Activated CD4-positive, alpha-beta T cell treated with anti-CD3 and anti-CD28 coated beads, Interleukin-10, Interleukin-2, amounts not matched to agents 100 ng/mL and 50 ng/mL, durations not matched to agents 16 hours and 8 hours (primary cell): ENCODE results near the gene TRERF1.

Experiments used
- DNase-seq: peaks from one replicate; pipeline ENCODE4 v3.0.0-alpha.2; 2020

TRERF1 gene

GRCh38 chr6:42366011-42366705 lies 85.6 kb downstream of the TRERF1 start:
- no peak for DNase-seq

DNA sequence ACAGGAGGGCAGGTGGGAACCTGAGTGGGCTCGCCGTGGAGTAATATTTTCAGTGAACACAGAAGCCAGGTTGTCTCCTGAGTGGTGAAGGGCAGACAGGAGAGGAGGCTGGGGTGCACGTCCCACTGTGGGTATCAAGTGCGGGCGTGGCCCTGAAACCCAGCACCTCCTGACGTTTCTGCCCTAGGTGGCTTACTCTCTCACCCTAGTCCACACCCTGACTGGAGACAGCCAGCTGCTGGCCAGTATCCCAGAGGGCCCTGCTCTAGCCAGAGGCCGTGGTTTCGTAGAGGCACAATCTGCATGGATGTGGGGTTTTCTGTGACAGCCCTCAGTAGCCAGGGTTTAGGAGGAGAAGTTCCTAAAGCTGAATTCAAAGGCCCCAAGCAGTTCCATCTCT lies 86.7 kb downstream of the TRERF1 start:
- no peak for DNase-seq

DNA sequence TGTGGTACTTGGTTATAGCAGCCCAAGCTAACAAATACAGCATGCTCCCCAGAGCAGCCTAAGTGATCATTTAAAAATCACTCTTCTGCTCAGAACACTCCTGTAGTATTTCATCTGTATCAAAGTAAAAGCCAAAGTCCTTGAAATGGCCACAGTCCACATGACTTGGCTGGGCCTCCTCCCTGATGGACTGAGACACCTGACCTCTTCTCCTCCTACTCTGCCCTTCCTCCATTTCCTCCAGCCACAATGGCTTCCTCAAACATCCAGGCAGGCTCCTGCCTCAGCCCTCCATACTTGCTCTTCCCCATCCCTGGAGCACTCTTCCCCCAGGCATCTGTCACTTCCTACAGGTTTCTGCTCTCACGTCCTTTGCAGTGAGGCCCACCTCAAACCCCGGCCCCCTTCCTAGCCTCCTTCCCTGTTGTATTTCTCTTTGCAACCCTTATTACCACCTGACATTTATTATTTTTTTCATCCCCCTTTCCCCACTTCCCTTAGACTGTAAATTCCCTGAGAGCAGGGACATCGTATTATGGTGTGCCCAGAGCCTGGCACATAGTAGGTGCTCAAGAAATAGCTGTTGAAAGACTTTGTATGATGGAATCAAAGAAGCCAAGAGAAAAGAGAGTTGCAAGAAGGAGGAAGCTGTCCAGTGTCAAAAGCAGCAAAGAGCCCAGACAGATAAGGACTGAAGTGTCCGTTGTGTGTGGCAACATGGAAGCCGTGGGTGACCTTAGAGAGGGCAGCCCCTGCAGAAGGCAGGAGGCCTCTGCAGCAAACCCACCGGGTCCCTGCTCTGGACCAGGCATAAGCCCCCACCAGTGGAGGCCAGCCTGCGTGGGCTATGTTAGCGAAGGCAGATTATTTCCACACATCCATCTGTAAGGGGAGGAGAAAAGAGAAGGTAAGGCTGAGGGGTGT lies 87.5 kb downstream of the TRERF1 start:
- no peak for DNase-seq

DNA sequence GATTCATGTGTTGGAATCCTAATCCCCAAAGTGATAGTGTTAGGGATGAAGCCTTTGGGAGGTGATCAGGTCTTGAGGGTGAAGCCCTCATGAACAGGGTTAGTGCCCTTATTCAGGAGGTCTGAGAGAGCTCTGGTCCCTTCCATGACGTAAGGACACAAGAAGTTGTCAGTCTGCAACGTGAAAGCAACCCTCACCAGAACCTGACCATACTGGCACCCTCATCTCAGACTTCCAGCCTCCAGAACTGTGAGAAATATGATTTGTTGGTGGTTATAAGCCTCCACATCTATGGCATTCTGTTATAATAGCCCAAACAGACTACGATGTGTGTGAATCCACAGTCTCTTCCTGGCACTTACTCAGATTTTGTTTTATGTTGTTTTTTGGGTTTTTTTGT lies 90.7 kb downstream of the TRERF1 start:
- no peak for DNase-seq

DNA sequence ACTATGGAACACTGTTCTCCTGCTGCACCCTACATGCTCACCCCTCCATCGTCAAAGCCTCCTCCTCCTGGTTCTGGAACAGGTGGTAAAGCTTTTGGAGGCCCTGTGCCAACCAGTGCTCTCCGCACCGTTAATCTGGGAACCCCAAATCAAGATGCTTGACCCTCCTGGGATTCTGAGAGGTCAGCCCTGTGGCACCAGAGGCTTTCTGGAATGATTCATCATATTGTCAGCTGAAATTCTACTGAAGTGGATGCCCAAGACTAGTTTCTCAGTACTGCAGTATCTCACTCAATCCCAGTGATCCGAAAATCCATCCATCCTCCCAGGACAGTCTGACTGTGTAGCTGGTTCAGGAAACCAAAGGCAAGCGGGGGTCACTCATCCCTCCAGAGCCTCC lies 92.7 kb downstream of the TRERF1 start:
- DNase-seq: no peak

DNA sequence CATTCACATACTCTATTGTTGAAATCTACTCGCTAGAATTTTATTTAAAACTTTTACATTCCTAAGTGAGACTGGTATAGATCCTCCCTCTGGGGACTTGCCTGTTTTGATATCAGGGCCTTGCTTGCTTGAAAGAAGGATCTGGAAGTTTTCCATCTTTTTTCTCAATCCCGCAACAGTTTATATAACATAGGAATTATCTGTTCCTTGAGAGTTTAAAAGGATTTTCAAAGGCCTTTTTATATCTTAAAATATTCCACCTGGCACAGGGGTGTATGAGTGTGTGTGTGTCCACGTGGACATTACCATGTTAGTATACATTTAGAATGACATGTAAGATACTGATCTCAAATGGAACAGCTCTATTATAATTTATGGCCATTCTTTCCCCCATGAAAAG lies 96.3 kb downstream of the TRERF1 start:
- DNase-seq: no peak

DNA sequence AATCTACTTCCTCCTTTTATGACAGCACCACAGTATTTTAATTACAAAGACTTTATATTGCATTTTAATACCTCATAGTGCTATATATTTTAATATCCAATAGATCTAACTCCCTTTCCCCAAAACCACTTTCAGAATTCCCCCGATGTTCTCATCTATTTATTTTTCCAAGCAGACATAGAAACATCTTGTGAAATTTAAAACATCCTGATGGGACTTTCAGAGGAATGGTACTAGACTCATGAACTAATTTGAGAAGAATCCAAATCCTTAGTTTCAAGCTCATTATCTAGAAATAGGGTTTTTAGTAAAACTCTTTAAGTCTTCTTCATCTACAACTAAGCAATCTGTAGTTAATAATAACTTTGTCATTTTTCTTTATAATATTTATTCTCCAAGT lies 97.0 kb downstream of the TRERF1 start:
- no peak for DNase-seq

GRCh38 chr6:42352856-42353564 lies 98.7 kb downstream of the TRERF1 start:
- DNase-seq: no peak

GRCh38 chr6:42350911-42351310 lies 100.8 kb downstream of the TRERF1 start:
- no peak for DNase-seq

DNA sequence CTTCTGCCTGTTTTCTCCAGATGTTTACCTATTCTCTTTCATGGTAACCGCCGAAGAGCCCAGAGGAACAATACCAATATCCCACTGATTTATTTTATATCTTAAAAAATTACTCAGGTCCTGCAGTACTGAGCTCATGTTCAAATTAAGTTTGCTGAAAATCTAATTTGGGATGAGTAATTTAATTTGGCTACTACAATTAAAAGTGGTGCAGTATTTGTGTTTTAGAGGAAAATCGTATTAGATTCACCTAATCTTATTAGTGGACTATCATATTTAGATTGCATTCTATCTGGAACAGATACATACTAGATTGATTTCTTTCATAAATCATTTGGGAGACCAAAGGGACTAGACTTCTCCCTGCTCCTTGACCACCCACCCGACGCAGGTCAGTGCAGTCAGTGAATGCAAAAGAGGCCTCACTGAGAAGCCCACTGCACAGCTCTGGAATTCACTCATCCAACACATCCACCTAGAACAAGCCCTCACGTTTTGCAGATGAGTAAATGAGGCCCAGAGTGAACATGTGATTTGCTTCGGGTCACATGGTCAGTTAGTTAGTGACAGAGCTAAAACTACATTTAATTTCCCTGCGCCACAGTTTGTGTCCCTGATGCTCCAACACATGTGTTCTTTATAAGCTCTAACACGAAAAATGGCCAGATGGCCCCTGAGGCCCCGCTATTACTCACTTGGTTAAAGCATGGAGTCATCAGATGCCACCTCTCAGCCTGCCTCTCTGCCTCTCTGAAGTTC lies 101.8 kb downstream of the TRERF1 start:
- no peak for DNase-seq

- DNase-seq: peak; percentile 57
Measured at GRCh38 chr6:42347456-42347855, 104.3 kb downstream of the TRERF1 start.

- peak; percentile 79 for DNase-seq
Measured at GRCh38 chr6:42345696-42346416, 105.9 kb downstream of the TRERF1 start.

DNA sequence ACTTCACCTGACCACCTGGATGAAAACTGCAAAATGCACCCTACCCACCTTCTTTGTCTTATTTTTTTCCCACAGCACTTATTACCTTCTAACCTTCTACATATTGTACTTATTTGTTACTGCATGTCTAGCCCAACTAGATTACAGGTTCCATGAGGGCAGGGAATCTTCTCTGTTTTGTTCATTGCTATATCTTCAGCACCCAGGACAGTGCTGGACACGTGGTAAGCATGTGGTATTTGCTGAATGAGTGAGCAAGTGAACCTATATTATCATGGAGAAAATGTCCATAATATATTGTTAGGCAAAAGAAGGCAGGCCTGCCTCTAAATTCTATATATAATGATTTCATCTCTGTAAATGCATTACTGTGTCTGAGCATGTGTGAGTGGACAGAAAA lies 107.0 kb downstream of the TRERF1 start:
- no peak for DNase-seq

DNA sequence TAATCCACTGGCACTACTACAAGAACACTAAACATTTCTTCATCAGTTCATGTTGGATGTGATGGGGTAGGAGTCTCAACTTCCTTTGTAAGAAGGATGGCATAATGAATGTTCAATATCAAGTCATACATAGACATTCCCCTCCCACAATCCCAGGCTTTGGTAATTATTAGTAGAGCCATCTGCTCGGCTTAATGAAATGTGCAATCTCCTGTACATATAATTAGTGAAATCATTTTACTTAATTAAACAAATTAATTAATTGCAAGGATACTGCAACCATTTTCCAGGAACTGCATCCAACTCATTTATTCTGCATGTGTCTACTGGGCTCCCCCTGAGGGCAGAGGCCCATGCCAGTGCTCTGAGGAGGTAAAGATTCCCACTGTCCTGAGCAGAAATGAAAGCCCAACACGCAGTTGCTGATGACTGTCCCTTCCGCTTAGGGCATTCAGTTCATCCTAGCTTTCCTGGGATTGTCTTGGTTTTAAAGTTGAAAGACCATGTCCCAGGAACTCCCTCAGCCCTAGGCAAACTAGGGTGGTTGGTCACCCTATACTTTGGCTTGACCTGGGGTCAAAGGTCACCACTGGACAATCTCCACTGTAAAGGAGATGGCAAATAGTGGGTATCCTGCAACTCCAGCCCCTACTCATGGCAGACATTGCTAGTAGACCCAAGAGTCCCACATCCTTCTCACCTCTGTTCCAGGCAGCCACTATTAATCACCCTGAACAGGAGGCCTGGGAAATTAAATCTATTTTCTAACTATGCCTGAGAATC lies 109.8 kb downstream of the TRERF1 start:
- DNase-seq: no peak

- DNase-seq: no peak
Measured at GRCh38 chr6:42341221-42341620, 110.5 kb downstream of the TRERF1 start.

GRCh38 chr6:42340511-42340910 lies 111.2 kb downstream of the TRERF1 start:
- DNase-seq: peak; percentile 63

- peak; percentile 96 for DNase-seq
Measured at GRCh38 chr6:42339991-42340401, 111.7 kb downstream of the TRERF1 start.

DNA sequence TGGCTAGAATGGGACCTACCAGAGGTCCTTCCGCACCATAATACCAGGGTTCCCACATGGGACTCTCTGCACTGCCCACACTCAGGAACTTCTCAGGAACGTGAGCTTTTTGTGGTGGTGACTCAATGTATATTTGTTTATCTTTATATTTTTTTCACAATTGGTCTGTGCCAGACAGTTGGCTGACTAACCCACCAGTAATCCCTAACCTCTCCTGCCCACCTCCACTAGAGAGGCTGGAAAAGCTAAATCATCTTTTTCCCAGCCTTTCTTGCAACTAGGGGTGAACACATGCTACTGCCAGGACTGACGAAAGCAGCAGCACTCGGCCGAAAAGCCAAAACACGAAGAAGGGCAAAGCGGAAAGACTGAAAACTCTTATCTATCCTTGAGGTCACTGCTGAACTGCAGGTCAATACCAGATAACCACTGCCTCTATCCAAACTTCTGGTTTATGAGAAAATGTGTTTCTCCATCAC lies 112.9 kb downstream of the TRERF1 start:
- peak; percentile 70 for DNase-seq

- no peak for DNase-seq
Measured at GRCh38 chr6:42337985-42338743, 113.6 kb downstream of the TRERF1 start.

DNA sequence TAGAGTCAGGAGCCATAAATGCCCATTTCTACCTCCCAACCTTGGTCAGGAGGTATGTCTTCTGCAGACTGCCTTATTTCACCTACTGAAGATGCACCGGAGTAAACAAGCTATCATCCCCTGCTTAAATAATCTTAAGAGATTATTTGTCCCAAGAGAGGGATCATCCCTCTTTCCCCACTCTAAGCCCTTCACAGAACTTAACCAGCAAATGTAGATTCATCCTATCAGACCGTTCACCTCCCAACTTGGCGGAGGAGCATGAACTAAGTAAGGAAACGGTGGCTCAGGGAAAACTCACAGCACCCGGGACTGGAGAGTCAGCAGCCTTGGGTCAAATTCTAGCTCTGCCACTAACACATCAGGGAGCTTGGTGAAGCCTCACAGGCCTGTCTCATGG lies 115.3 kb downstream of the TRERF1 start:
- DNase-seq: no peak
